ENCODE data around the gene ACAT1.
A peak's percentile ranks its signal among the peaks of the same experiment; 100 is the strongest.

DNA sequence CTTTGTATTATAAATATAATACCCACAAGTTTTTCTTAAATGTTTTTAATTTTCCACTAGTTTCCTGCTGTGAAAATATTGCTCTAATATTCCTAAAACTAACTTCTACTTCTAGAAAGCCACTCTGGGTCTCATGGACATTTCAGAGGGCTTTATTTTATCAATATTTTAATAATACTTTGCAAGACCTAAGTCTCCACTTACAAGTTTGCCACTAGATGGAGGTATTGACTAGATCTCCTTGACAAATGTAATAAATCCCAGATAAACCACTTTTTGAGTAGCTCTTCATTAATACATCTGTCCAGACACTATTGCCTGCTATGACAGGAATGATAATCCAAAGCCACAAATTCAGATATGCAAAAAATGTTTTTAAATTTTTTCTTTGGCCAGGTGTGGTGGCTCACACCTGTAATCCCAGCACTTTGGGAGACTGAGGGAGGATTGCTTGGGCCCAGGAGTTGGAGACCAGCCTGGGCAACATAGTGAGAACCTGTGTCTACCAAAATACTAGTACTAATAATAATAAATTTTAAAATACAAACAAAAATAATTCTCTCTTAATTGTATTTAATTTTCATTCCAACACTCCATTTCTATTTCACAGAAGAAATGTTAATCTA lies 3.5 kb upstream of the ACAT1 start:
- no peak for TF ChIP-seq CHD2 (IDR thresholded peaks at IDR 0.05; ENCODE audit: low read length, partially characterized antibody)
- TF ChIP-seq CBX8 (IDR thresholded peaks at IDR 0.05): no peak
- peak; percentile 58 for TF ChIP-seq CTCF (IDR thresholded peaks at IDR 0.05)
- TF ChIP-seq BHLHE40 (IDR thresholded peaks at IDR 0.05; ENCODE audit: low read depth, low read length): no peak
- TF ChIP-seq EP300 (IDR thresholded peaks at IDR 0.05): no peak
- TF ChIP-seq PBX3 (IDR thresholded peaks at IDR 0.05): no peak
- TF ChIP-seq MAZ (IDR thresholded peaks at IDR 0.05; ENCODE audit: borderline replicate concordance, low read depth, low read length): no peak
- TF ChIP-seq MAX (IDR thresholded peaks at IDR 0.05): no peak
